Measurements from ENCODE around the gene SNAP25.

DNA sequence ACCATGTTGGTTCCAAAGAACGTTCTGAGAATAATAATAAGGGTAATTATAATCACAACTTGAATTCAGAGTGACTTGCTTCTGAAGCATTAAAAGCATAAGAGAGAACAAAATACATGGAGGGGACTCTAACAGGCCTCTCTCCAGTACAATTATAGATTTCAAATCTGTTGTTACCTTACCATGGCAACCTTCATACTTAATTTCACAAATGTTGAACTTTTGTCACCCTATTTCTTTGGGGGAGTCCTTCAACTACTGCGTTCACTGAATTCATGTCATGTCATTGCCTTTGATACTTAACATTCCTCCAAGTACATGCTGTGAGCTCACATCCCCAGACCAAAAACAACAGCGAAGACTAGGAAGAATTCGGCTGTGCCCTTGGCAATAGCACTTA is 111.4 kb downstream of the SNAP25 start:
- no peak for TF ChIP-seq EZH2 (IDR thresholded peaks at IDR 0.05; ENCODE audit: low read length, unreplicated experiment)
- no peak for TF ChIP-seq EZH2phosphoT487 (IDR thresholded peaks at IDR 0.05; ENCODE audit: borderline replicate concordance, low read length)
- TF ChIP-seq, protein P1, sequence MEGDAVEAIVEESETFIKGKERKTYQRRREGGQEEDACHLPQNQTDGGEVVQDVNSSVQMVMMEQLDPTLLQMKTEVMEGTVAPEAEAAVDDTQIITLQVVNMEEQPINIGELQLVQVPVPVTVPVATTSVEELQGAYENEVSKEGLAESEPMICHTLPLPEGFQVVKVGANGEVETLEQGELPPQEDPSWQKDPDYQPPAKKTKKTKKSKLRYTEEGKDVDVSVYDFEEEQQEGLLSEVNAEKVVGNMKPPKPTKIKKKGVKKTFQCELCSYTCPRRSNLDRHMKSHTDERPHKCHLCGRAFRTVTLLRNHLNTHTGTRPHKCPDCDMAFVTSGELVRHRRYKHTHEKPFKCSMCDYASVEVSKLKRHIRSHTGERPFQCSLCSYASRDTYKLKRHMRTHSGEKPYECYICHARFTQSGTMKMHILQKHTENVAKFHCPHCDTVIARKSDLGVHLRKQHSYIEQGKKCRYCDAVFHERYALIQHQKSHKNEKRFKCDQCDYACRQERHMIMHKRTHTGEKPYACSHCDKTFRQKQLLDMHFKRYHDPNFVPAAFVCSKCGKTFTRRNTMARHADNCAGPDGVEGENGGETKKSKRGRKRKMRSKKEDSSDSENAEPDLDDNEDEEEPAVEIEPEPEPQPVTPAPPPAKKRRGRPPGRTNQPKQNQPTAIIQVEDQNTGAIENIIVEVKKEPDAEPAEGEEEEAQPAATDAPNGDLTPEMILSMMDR (conservative IDR thresholded peaks at IDR 0.05; ENCODE audit: low read depth, low read length): no peak
